CD14-positive monocyte (primary cell): ENCODE data around the gene GABBR2. TPM values are rescaled to one million over a fixed set of nuclear protein-coding genes. Genes with fewer than 3 reads are reported as not detected.

Experiments
- DNase-seq, 3 donors: peaks; one replicate each; pipeline ENCODE4 v3.0.0-alpha.2; 2011 to 2022
- H2AFZ ChIP-seq: 2 replicates; pipeline ENCODE4 v1.6.0; 2012; ENCODE audit warnings: mild to moderate bottlenecking, low read depth, low read length, inconsistent platforms; ENCODE audit not compliant: insufficient read depth, poor library complexity, severe bottlenecking
- H3K27ac ChIP-seq, 2 donors: 1 replicate in 1 of 2; 2 replicates in 1 of 2; pipeline ENCODE4 v1.5.1; 2012 to 2013; ENCODE audit warnings: low read length in 2 of 2, control low read depth in 1 of 2, inconsistent platforms in 1 of 2, low read depth in 1 of 2, mild to moderate bottlenecking in 1 of 2
- H3K27me3 ChIP-seq, 2 donors: one replicate each; pipeline versions ENCODE4 v1.6.0 to v1.6.1; 2011 to 2013; ENCODE audit warnings: low read length in 2 of 2; ENCODE audit not compliant: control insufficient read depth in 2 of 2, insufficient read depth in 2 of 2
- H3K36me3 ChIP-seq, 2 donors: replicated peaks in 1 of 2; 1 replicate in 1 of 2; 2 replicates in 1 of 2; pipeline versions ENCODE4 v1.5.1 to v1.6.1; 2012 to 2013; ENCODE audit warnings: low read length in 2 of 2, control low read depth in 1 of 2, inconsistent platforms in 1 of 2, mild to moderate bottlenecking in 1 of 2; ENCODE audit not compliant: insufficient read depth in 2 of 2, control insufficient read depth in 1 of 2
- H3K4me1 ChIP-seq, 2 donors: 1 replicate in 1 of 2; 2 replicates in 1 of 2; pipeline versions ENCODE4 v1.5.1 to v1.6.1; 2012 to 2013; ENCODE audit warnings: low read length in 2 of 2, control low read depth in 1 of 2, inconsistent platforms in 1 of 2, mild to moderate bottlenecking in 1 of 2, moderate library complexity in 1 of 2; ENCODE audit not compliant: insufficient read depth in 2 of 2, control insufficient read depth in 1 of 2
- H3K4me2 ChIP-seq: replicated peaks from 2 replicates; pipeline ENCODE3; 2012; ENCODE audit warnings: low read length, moderate library complexity, mild to moderate bottlenecking; ENCODE audit not compliant: poor library complexity, severe bottlenecking; ENCODE audit errors: extremely low read depth
- H3K4me3 ChIP-seq, 3 experiments: fragments of 200-600 bp in 1 of 3; sonication (generic) in 1 of 3; replicated peaks in 1 of 3; 1 replicate in 2 of 3; 2 replicates in 1 of 3; pipeline ENCODE4 v1.5.1; 2011 to 2013; ENCODE audit warnings: low read length in 3 of 3, mild to moderate bottlenecking in 3 of 3, control low read depth in 2 of 3, low read depth in 2 of 3, inconsistent platforms in 1 of 3, moderate library complexity in 1 of 3
- H3K79me2 ChIP-seq: 2 replicates; pipeline ENCODE4 v1.6.0; 2012; ENCODE audit warnings: mild to moderate bottlenecking, control low read depth, inconsistent platforms, low read length, moderate library complexity; ENCODE audit not compliant: insufficient read depth
- H3K9ac ChIP-seq: 2 replicates; pipeline ENCODE4 v1.6.0; 2017; ENCODE audit warnings: low read length, mild to moderate bottlenecking; ENCODE audit not compliant: insufficient read depth, poor library complexity, severe bottlenecking
- H3K9me3 ChIP-seq, 2 donors: replicated peaks in 1 of 2; 1 replicate in 1 of 2; 2 replicates in 1 of 2; pipeline versions ENCODE4 v1.5.1 to v1.6.1; 2012 to 2013; ENCODE audit warnings: low read length in 2 of 2, control low read depth in 1 of 2; ENCODE audit not compliant: control insufficient read depth in 1 of 2, insufficient read depth in 1 of 2
- H4K20me1 ChIP-seq: 2 replicates; pipeline ENCODE4 v1.6.0; 2012; ENCODE audit warnings: mild to moderate bottlenecking, low read length, control low read depth, moderate library complexity; ENCODE audit not compliant: insufficient read depth
- H3K27ac Mint-ChIP-seq, 7 donors: one replicate each; pipeline ENCODE4 v1.8.0; 2020; ENCODE audit warnings: mild to moderate bottlenecking in 7 of 7, mixed read lengths in 7 of 7, moderate library complexity in 6 of 7, inconsistent platforms in 2 of 7
- H3K27me3 Mint-ChIP-seq, 3 donors: one replicate each; pipeline ENCODE4 v1.8.0; 2021 to 2022; ENCODE audit warnings: low read depth in 3 of 3, mild to moderate bottlenecking in 3 of 3, mixed read lengths in 3 of 3, moderate library complexity in 3 of 3, inconsistent platforms in 1 of 3
- H3K36me3 Mint-ChIP-seq, 2 donors: one replicate each; pipeline ENCODE4 v1.8.0; 2020; ENCODE audit warnings: mixed read lengths in 2 of 2, inconsistent platforms in 1 of 2, mild to moderate bottlenecking in 1 of 2
- H3K4me1 Mint-ChIP-seq: one replicate; pipeline ENCODE4 v1.8.0; 2020; ENCODE audit warnings: mild to moderate bottlenecking, mixed read lengths
- H3K4me3 Mint-ChIP-seq, 2 donors: one replicate each; pipeline ENCODE4 v1.8.0; 2020; ENCODE audit warnings: mild to moderate bottlenecking in 2 of 2, mixed read lengths in 2 of 2, moderate library complexity in 1 of 2
- H3K9me3 Mint-ChIP-seq, 7 donors: one replicate each; pipeline ENCODE4 v1.8.0; 2020 to 2022; ENCODE audit warnings: mixed read lengths in 7 of 7, mild to moderate bottlenecking in 6 of 7, moderate library complexity in 6 of 7, inconsistent platforms in 2 of 7
- WGBS: methylation state at CpG from one replicate; pipeline ENCODE4 v1.1.5; 2013; ENCODE audit warnings: missing lambda C conversion rate; ENCODE audit not compliant: insufficient coverage; 5-methylcytosine and 5-hydroxymethylcytosine counted together
- intact Hi-C, 2 donors: fragments of 100-400 bp; cut with micrococcal nuclease; formaldehyde crosslinking; loops; one replicate each; pipeline versions ENCODE4 v1.15.0 to v1.15.1; 2023
- polyA plus RNA-seq, 3 donors: library from polyadenylated mRNA; depleted of rRNA in 1 of 3; unstranded in 2 of 3; stranded (reverse) in 1 of 3; fragments of 300-500 nt in 2 of 3; fragments of >200 nt in 1 of 3; fragmentation: Illumina TruSeq in 2 of 3; gene quantifications; 1 replicate in 2 of 3; 2 replicates in 1 of 3; pipeline ENCODE4 v1.2.3, GENCODE V29; 2012 to 2021
- TF ChIP-seq, protein P1 (sequence below): fragments of 200-600 bp; IDR thresholded peaks from one replicate; pipeline ENCODE4 v1.8.0; 2022; ENCODE audit warnings: antibody characterized with exemption, mild to moderate bottlenecking

Gene GABBR2
- polyA plus RNA-seq, 3 donors = not detected

- no peaks in the 10 kb centered on the region for H3K4me1 Mint-ChIP-seq
- H3K36me3 Mint-ChIP-seq = no peaks in the 10 kb centered on the region
- H3K27ac Mint-ChIP-seq = no peak overlapping the region
Observed at GRCh38 chr9:98635374-98635773, 73.4 kb downstream of the GABBR2 start.

GRCh38 chr9:98634685-98635336, 73.9 kb downstream of the GABBR2 start:
- peaks cover 0 to 6% (median 0%) of the 10 kb centered on the region in 7 donors for H3K9me3 Mint-ChIP-seq
- no peak for DNase-seq
- no peaks in the 10 kb centered on the region for H3K79me2 ChIP-seq
- WGBS = 87% methylated on average over 3 of the region's 7 CpGs
- no peak overlapping the region for H3K27ac Mint-ChIP-seq
- no peaks in the 10 kb centered on the region for H3K4me1 ChIP-seq
- peaks cover 4 to 13% (median 6%) of the 10 kb centered on the region in 3 donors for H3K27me3 Mint-ChIP-seq
- no peak overlapping the region for H2AFZ ChIP-seq
- H4K20me1 ChIP-seq = no peaks in the 10 kb centered on the region
- no peak overlapping the region for H3K4me3 ChIP-seq
- intact Hi-C loops = no loop called here
- H3K9me3 ChIP-seq = no peaks in the 10 kb centered on the region
- no peaks in the 10 kb centered on the region for H3K36me3 Mint-ChIP-seq
- H3K9ac ChIP-seq = no peak overlapping the region
- H3K27me3 ChIP-seq = peaks cover 0 to 2% of the 10 kb centered on the region in 2 donors
- H3K4me2 ChIP-seq = no peak overlapping the region
- H3K4me3 Mint-ChIP-seq = no peak overlapping the region
- no peaks in the 10 kb centered on the region for H3K36me3 ChIP-seq
- no peak overlapping the region for H3K27ac ChIP-seq
- H3K4me1 Mint-ChIP-seq = no peaks in the 10 kb centered on the region
- TF ChIP-seq, protein P1, sequence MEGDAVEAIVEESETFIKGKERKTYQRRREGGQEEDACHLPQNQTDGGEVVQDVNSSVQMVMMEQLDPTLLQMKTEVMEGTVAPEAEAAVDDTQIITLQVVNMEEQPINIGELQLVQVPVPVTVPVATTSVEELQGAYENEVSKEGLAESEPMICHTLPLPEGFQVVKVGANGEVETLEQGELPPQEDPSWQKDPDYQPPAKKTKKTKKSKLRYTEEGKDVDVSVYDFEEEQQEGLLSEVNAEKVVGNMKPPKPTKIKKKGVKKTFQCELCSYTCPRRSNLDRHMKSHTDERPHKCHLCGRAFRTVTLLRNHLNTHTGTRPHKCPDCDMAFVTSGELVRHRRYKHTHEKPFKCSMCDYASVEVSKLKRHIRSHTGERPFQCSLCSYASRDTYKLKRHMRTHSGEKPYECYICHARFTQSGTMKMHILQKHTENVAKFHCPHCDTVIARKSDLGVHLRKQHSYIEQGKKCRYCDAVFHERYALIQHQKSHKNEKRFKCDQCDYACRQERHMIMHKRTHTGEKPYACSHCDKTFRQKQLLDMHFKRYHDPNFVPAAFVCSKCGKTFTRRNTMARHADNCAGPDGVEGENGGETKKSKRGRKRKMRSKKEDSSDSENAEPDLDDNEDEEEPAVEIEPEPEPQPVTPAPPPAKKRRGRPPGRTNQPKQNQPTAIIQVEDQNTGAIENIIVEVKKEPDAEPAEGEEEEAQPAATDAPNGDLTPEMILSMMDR = no peak

More at GRCh38 chr9:98635374-98635773, 73.4 kb downstream of the GABBR2 start:
- H3K9me3 ChIP-seq = no peaks in the 10 kb centered on the region
- TF ChIP-seq, protein P1 = no peak
- no peak overlapping the region for H3K4me3 ChIP-seq
- H4K20me1 ChIP-seq = no peaks in the 10 kb centered on the region
- no peak overlapping the region for H3K9ac ChIP-seq
- H3K27ac ChIP-seq = no peak overlapping the region
- intact Hi-C loops = no loop called here
- no peak for DNase-seq
- 100% methylated on average over 1 of the region's 2 CpGs for WGBS
- Mint-ChIP-seq H3K27me3 (peaks cover 3 to 10% (median 6%) of the 10 kb centered on the region in 3 donors), H3K4me3 (no peak overlapping the region), H3K9me3 (peaks cover 0 to 6% (median 0%) of the 10 kb centered on the region in 7 donors)
- H3K4me1 ChIP-seq = no peaks in the 10 kb centered on the region
- H3K27me3 ChIP-seq = no peaks in the 10 kb centered on the region
- H3K36me3 ChIP-seq = no peaks in the 10 kb centered on the region
- no peaks in the 10 kb centered on the region for H3K79me2 ChIP-seq
- no peak overlapping the region for H2AFZ ChIP-seq
- no peak overlapping the region for H3K4me2 ChIP-seq
